Measurements from ENCODE around the gene DENND2A.
"Not testable (repeated sequence)": the region's sequence is repeated elsewhere in the genome, so short reads cannot be mapped to it uniquely, and the experiment has no call there.

DENND2A gene

DNA sequence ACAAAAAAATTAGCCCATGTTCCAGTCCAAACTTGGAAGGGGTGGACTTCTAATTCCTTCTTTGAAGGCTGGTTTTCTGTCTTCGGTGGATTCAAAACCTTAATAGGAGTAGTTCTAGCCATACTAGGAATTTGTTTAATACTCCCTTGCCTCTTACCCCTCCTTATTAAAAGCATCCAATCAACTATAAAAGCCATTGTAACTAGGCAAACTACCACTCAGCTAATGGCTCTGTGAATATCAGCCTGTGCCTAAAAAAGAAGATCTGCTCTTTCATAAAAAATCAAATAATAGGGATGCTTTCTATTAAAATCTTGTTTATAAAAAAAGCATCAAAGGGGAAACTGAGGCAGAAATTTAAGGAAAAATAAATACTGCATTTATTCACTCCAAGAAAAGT is 28.0 kb upstream of the DENND2A start:
- H2BK5ac ChIP-seq (ENCODE audit: low read length) = no peak overlapping the region
- no peak overlapping the region for H4K8ac ChIP-seq (ENCODE audit: low read depth, low read length)
- WGBS (ENCODE audit: extremely low coverage, insufficient coverage, low lambda C conversion rate) = no CpG with 5 or more reads among the region's 1 CpG
- no peak overlapping the region for H3K4me2 ChIP-seq (ENCODE audit: low read length)
- no peak overlapping the region for H3K4me3 ChIP-seq (ENCODE audit: low read length)
- no peaks in the 10 kb centered on the region for H3K4me1 ChIP-seq (ENCODE audit: control insufficient read depth, low read depth, low read length)
- no peak overlapping the region for H3K27ac ChIP-seq (ENCODE audit: low read depth, low read length)
- H3K79me1 ChIP-seq (ENCODE audit: low read length) = no peaks in the 10 kb centered on the region
- no peak overlapping the region for H3K23ac ChIP-seq (ENCODE audit: low read length)
- H3K9ac ChIP-seq (ENCODE audit: low read length) = no peak overlapping the region
- H3K36me3 ChIP-seq (ENCODE audit: control insufficient read depth, insufficient read depth, low read length) = no peaks in the 10 kb centered on the region
- H3K4ac ChIP-seq (ENCODE audit: low read depth, low read length) = no peak overlapping the region
- no peak overlapping the region for H4K5ac ChIP-seq (ENCODE audit: low read length)
- no peak overlapping the region for H3K18ac ChIP-seq (ENCODE audit: low read length)
- H2BK120ac ChIP-seq (ENCODE audit: low read depth, low read length) = no peak overlapping the region
- no peak overlapping the region for H3K56ac ChIP-seq (ENCODE audit: low read length)
- no peak for DNase-seq
- H3K27me3 ChIP-seq (ENCODE audit: insufficient read depth, low read length, poor library complexity) = no peaks in the 10 kb centered on the region
- no peak overlapping the region for H2BK15ac ChIP-seq (replicated peaks; ENCODE audit: low read depth)
- H3K79me2 ChIP-seq (ENCODE audit: control insufficient read depth, insufficient read depth, low read length) = no peaks in the 10 kb centered on the region
- no peak overlapping the region for H2AK5ac ChIP-seq (ENCODE audit: low read length)

DNA sequence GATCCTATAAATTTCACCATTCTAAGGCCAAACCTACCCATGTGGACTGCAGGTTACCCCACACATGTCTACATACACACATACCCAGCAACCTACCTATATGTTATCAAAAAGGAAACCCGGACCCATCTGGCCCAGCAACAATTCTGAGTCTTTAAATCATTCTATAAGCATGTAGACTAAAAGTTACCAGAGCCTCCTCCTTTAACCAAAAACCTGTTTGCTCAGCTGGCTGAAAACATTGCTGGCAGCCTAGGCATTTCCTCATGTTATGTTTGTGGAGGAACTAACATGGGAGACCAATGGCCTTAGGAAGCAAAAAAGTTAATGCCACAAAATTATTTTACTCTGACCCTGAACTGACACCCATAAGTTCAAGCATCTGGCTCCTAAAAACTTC is 26.9 kb upstream of the DENND2A start:
- Histone ChIP-seq H3K27ac (ENCODE audit: low read depth, low read length) (no peak overlapping the region), H3K4me2 (ENCODE audit: low read length) (no peak overlapping the region), H3K23ac (ENCODE audit: low read length) (no peak overlapping the region), H3K56ac (ENCODE audit: low read length) (no peak overlapping the region), H3K36me3 (ENCODE audit: control insufficient read depth, insufficient read depth, low read length) (no peaks in the 10 kb centered on the region), H2BK5ac (ENCODE audit: low read length) (no peak overlapping the region), H4K8ac (ENCODE audit: low read depth, low read length) (no peak overlapping the region), H4K5ac (ENCODE audit: low read length) (no peak overlapping the region), H3K27me3 (ENCODE audit: insufficient read depth, low read length, poor library complexity) (no peaks in the 10 kb centered on the region), H3K79me1 (ENCODE audit: low read length) (no peaks in the 10 kb centered on the region), H3K4me3 (ENCODE audit: low read length) (no peak overlapping the region), H2AK5ac (ENCODE audit: low read length) (no peak overlapping the region), H3K4me1 (ENCODE audit: control insufficient read depth, low read depth, low read length) (no peaks in the 10 kb centered on the region), H3K4ac (ENCODE audit: low read depth, low read length) (no peak overlapping the region), H2BK120ac (ENCODE audit: low read depth, low read length) (no peak overlapping the region), H3K18ac (ENCODE audit: low read length) (no peak overlapping the region), H2BK15ac (replicated peaks; ENCODE audit: low read depth) (no peak overlapping the region), H3K9ac (ENCODE audit: low read length) (no peak overlapping the region), H3K79me2 (ENCODE audit: control insufficient read depth, insufficient read depth, low read length) (no peaks in the 10 kb centered on the region)
- DNase-seq = no peak
- no CpG with 5 or more reads among the region's 1 CpG for WGBS (ENCODE audit: extremely low coverage, insufficient coverage, low lambda C conversion rate)

DNA sequence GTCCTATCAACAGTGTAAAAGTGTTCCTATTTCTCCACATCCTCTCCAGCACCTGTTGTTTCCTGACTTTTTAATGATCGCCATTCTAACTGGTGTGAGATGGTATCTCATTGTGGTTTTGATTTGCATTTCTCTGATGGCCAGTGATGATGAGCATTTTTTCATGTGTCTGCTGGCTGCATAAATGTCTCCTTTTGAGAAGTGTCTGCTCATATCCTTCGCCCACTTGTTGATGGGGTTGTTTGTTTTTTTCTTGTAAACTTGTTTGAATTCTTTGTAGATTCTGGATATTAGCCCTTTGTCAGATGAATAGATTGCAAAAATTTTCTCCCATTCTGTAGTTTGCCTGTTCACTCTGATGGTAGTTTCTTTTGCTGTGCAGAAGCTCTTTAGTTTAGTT is 22.3 kb upstream of the DENND2A start:
- H3K4me3 ChIP-seq (ENCODE audit: low read length); H4K5ac ChIP-seq (ENCODE audit: low read length); H3K23ac ChIP-seq (ENCODE audit: low read length); H3K9ac ChIP-seq (ENCODE audit: low read length); H2BK120ac ChIP-seq (ENCODE audit: low read depth, low read length); H2BK5ac ChIP-seq (ENCODE audit: low read length); H3K79me1 ChIP-seq (ENCODE audit: low read length); H3K27me3 ChIP-seq (ENCODE audit: insufficient read depth, low read length, poor library complexity); H3K4me2 ChIP-seq (ENCODE audit: low read length); H2BK15ac ChIP-seq (replicated peaks; ENCODE audit: low read depth); H3K27ac ChIP-seq (ENCODE audit: low read depth, low read length); H4K8ac ChIP-seq (ENCODE audit: low read depth, low read length); H3K79me2 ChIP-seq (ENCODE audit: control insufficient read depth, insufficient read depth, low read length); H3K4ac ChIP-seq (ENCODE audit: low read depth, low read length); DNase-seq; H3K36me3 ChIP-seq (ENCODE audit: control insufficient read depth, insufficient read depth, low read length); H3K56ac ChIP-seq (ENCODE audit: low read length); H3K4me1 ChIP-seq (ENCODE audit: control insufficient read depth, low read depth, low read length); H2AK5ac ChIP-seq (ENCODE audit: low read length); H3K18ac ChIP-seq (ENCODE audit: low read length): not testable (repeated sequence)
- no CpG with 5 or more reads among the region's 2 CpGs for WGBS (ENCODE audit: extremely low coverage, insufficient coverage, low lambda C conversion rate)

DNA sequence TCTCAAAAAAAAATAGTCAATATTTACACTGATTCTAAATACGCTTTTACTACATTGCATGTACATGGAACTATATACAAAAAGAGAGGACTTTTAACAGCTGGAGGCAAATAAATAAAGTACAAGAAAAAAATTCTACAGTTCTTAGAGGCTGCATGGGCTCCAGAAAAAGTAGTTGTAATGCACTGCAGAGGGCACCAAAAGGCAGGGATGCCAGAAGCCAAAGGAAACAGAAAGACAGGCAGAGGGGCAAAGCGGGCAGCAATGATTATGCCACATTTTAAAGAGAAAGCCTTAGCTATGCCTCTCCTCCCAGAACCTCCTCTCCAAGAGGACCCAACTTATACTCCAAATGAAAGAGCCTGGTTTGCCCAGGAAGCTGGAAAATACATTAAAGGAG is 20.5 kb upstream of the DENND2A start:
- Histone ChIP-seq H3K79me2 (ENCODE audit: control insufficient read depth, insufficient read depth, low read length) (no peaks in the 10 kb centered on the region), H3K4ac (ENCODE audit: low read depth, low read length) (no peak overlapping the region), H3K36me3 (ENCODE audit: control insufficient read depth, insufficient read depth, low read length) (no peaks in the 10 kb centered on the region), H4K8ac (ENCODE audit: low read depth, low read length) (no peak overlapping the region), H3K79me1 (ENCODE audit: low read length) (no peaks in the 10 kb centered on the region), H3K23ac (ENCODE audit: low read length) (no peak overlapping the region), H3K27me3 (ENCODE audit: insufficient read depth, low read length, poor library complexity) (no peaks in the 10 kb centered on the region), H3K56ac (ENCODE audit: low read length) (no peak overlapping the region), H3K27ac (ENCODE audit: low read depth, low read length) (no peak overlapping the region), H3K4me1 (ENCODE audit: control insufficient read depth, low read depth, low read length) (no peaks in the 10 kb centered on the region), H3K18ac (ENCODE audit: low read length) (no peak overlapping the region), H3K9ac (ENCODE audit: low read length) (no peak overlapping the region), H4K5ac (ENCODE audit: low read length) (no peak overlapping the region), H2AK5ac (ENCODE audit: low read length) (no peak overlapping the region), H2BK15ac (replicated peaks; ENCODE audit: low read depth) (no peak overlapping the region), H3K4me3 (ENCODE audit: low read length) (no peak overlapping the region), H3K4me2 (ENCODE audit: low read length) (no peak overlapping the region), H2BK5ac (ENCODE audit: low read length) (no peak overlapping the region), H2BK120ac (ENCODE audit: low read depth, low read length) (no peak overlapping the region)
- WGBS (ENCODE audit: extremely low coverage, insufficient coverage, low lambda C conversion rate) = no CpG with 5 or more reads among the region's 2 CpGs
- DNase-seq = no peak

DNA sequence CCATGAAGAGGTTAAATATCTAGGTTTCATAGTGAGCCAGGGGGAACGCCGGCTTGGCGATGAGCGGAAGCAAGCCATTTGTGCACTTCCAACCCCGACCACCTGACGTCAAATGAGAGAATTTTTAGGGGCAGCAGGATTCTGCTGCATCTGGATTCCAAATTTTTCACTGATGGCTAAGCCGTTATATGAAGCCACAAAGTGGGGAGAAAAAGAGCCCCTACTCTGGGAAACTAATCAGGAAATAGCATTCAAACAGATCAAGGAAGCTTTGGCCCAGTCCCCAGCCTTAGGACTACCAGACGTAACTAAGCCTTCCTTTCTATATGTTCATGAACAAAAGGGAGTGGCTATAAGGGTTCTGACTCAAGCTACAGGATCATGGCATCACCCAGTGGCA is 19.2 kb upstream of the DENND2A start:
- Histone ChIP-seq H3K36me3 (ENCODE audit: control insufficient read depth, insufficient read depth, low read length) (no peaks in the 10 kb centered on the region), H3K4me3 (ENCODE audit: low read length) (no peak overlapping the region), H2BK120ac (ENCODE audit: low read depth, low read length) (no peak overlapping the region), H3K79me2 (ENCODE audit: control insufficient read depth, insufficient read depth, low read length) (no peaks in the 10 kb centered on the region), H2BK15ac (replicated peaks; ENCODE audit: low read depth) (no peak overlapping the region), H3K27ac (ENCODE audit: low read depth, low read length) (no peak overlapping the region), H2AK5ac (ENCODE audit: low read length) (no peak overlapping the region), H3K23ac (ENCODE audit: low read length) (no peak overlapping the region), H4K8ac (ENCODE audit: low read depth, low read length) (no peak overlapping the region), H3K4ac (ENCODE audit: low read depth, low read length) (no peak overlapping the region), H3K4me2 (ENCODE audit: low read length) (no peak overlapping the region), H3K18ac (ENCODE audit: low read length) (no peak overlapping the region), H3K56ac (ENCODE audit: low read length) (no peak overlapping the region), H4K5ac (ENCODE audit: low read length) (no peak overlapping the region), H3K4me1 (ENCODE audit: control insufficient read depth, low read depth, low read length) (no peaks in the 10 kb centered on the region), H3K27me3 (ENCODE audit: insufficient read depth, low read length, poor library complexity) (no peaks in the 10 kb centered on the region), H2BK5ac (ENCODE audit: low read length) (no peak overlapping the region), H3K79me1 (ENCODE audit: low read length) (no peaks in the 10 kb centered on the region), H3K9ac (ENCODE audit: low read length) (no peak overlapping the region)
- no CpG with 5 or more reads among the region's 8 CpGs for WGBS (ENCODE audit: extremely low coverage, insufficient coverage, low lambda C conversion rate)
- no peak for DNase-seq

DNA sequence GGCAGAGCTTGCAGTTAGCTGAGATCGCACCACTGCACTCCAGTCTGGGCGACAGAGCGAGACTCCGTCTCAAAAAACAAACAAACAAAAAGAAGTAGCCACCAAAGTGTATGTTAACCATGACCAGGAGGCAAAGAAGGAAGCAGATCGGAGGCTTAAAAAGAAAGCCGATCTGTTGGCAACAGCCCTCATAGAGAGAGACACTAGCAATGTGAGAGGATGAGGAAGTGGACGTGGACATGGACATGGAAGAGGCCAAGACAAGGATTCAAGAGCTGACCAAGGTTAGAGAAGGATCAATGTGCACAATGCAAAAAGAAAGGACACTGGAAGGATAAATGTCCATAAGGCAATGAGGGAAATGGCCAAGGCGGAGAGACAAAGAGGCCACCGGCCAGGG is 17.3 kb upstream of the DENND2A start:
- H3K27ac ChIP-seq (ENCODE audit: low read depth, low read length) = no peak overlapping the region
- DNase-seq = no peak

More for the DNA sequence above, 17.3 kb upstream of the DENND2A start:
- H3K4me2 ChIP-seq (ENCODE audit: low read length) = no peak overlapping the region
- no peak overlapping the region for H2BK5ac ChIP-seq (ENCODE audit: low read length)
- H3K18ac ChIP-seq (ENCODE audit: low read length) = no peak overlapping the region
- no peak overlapping the region for H2BK120ac ChIP-seq (ENCODE audit: low read depth, low read length)
- H3K4me3 ChIP-seq (ENCODE audit: low read length) = no peak overlapping the region
- no peak overlapping the region for H4K5ac ChIP-seq (ENCODE audit: low read length)
- no peaks in the 10 kb centered on the region for H3K36me3 ChIP-seq (ENCODE audit: control insufficient read depth, insufficient read depth, low read length)
- H3K56ac ChIP-seq (ENCODE audit: low read length) = no peak overlapping the region
- H3K23ac ChIP-seq (ENCODE audit: low read length) = no peak overlapping the region
- no CpG with 5 or more reads among the region's 9 CpGs for WGBS (ENCODE audit: extremely low coverage, insufficient coverage, low lambda C conversion rate)
- H3K4ac ChIP-seq (ENCODE audit: low read depth, low read length) = no peak overlapping the region
- no peaks in the 10 kb centered on the region for H3K4me1 ChIP-seq (ENCODE audit: control insufficient read depth, low read depth, low read length)
- H3K79me2 ChIP-seq (ENCODE audit: control insufficient read depth, insufficient read depth, low read length) = no peaks in the 10 kb centered on the region
- H3K27me3 ChIP-seq (ENCODE audit: insufficient read depth, low read length, poor library complexity) = no peaks in the 10 kb centered on the region
- H2AK5ac ChIP-seq (ENCODE audit: low read length) = no peak overlapping the region
- no peak overlapping the region for H4K8ac ChIP-seq (ENCODE audit: low read depth, low read length)
- no peak overlapping the region for H2BK15ac ChIP-seq (replicated peaks; ENCODE audit: low read depth)
- H3K9ac ChIP-seq (ENCODE audit: low read length) = no peak overlapping the region
- no peaks in the 10 kb centered on the region for H3K79me1 ChIP-seq (ENCODE audit: low read length)

All from mesendoderm (in vitro differentiated cells).